ENCODE measurements around the gene ARL2BP.

DNA sequence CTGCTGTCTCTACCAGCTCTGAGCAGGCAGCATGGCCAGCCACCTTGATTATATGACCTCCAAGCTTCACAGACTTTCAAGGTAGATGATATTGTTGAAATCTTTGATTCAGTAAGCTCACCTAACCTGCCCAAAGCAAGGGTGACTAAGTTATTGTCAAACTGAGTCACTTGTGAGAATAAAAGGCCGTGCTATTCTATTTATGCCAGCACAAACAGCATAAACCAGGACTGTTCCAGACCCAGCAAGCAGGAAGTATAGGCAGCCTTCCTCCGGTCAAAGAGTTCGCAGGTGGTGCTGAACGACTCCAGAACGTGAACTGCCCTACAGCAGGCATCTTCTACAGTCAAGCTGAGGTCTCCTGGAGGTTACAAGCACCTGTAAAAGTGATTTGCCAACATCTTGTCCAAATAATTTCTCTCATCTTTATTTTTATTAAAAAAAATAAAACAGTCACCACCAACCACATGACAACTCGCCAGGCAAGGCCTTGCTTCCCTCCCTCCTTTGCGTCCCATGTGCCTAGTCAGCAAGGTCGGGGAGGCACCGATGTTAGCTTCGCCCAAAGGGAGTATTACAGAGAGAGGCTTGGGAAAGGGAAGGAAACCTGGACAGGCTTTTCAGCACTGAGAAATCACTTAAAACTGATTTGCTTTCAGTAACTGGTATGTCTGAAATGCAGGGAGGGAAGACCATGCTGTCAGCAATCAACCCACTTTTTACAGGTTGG lies 10.8 kb downstream of the ARL2BP start:
- TF ChIP-seq CTCF (optimal IDR thresholded peaks at IDR 0.05 in 1 of 3, IDR thresholded peaks at IDR 0.05 in 1 of 3, conservative IDR thresholded peaks at IDR 0.05 in 1 of 3; ENCODE audit: extremely low read depth in 1 of 3, insufficient read depth in 2 of 3, low read length in 3 of 3) = no peak
- TF ChIP-seq EZH2 (IDR thresholded peaks at IDR 0.05; ENCODE audit: low read length) = no peak

Measured in keratinocyte (primary cell).